HuH-7.5 (cell line): Measurements from ENCODE around the gene MGA.

Experiments used
- DNase-seq: peaks from one replicate; pipeline ENCODE4 v3.0.0; 2011; ENCODE audit warnings: low spot score

MGA gene

DNA sequence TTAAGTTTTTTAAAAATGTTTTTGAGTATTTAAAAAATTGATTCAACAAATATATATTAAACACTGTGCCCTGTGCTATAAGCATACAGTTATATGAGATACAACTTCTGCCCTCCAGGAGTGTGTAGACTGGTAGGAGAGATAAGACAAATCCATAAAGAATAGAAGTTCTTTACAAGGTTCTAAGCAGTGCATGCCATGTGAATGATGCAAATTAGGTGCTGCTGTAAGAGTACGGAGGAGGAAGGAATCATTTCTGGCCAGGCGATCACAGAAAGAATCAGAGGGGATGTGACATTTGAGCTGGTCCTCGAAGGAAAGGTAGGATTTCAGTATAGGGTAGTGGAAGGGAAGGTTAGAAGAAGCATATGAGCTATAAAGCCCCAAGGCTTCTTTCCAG lies 128.1 kb downstream of the MGA start:
- DNase-seq = no peak

GRCh38 chr15:41789236-41789635 lies 129.0 kb downstream of the MGA start:
- no peak for DNase-seq

DNA sequence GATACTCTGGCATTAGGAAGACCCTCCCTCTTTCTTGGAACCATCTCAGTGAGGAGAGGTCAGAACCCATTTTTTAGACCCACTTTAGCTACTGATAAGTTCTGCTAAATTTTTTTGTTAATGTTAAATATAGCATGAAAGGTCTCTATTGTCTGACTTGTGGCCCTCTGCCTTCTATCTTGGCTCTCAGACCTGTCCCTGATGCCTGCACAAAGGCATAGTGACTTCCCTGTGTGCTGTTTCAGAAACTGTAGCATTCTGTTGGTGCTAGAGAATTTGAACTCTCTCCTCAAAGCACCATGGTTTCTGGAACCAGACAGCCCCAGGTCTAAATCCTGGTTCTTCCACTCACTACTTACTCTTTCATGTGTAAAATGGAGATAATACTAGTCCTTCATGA lies 129.5 kb downstream of the MGA start:
- no peak for DNase-seq

DNA sequence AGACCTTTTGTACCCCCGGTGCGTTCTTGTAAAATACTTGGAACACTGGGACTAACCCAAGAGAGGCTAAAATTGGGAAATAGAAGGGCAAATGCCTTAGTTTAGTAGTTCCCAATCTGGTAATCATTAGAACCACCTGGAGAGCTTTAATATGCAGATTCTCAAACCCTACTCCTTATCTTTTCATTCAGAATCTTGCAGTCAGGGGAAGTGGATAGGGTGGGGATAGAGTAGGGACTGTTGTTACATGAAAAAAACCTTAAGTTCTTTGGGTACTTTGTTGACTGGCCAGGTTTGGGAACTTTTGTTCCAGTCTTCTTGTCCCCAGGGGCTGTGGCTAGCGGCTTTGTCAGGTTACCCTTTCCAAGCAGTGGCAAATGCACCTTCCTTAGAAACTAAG lies 130.0 kb downstream of the MGA start:
- no peak for DNase-seq

DNA sequence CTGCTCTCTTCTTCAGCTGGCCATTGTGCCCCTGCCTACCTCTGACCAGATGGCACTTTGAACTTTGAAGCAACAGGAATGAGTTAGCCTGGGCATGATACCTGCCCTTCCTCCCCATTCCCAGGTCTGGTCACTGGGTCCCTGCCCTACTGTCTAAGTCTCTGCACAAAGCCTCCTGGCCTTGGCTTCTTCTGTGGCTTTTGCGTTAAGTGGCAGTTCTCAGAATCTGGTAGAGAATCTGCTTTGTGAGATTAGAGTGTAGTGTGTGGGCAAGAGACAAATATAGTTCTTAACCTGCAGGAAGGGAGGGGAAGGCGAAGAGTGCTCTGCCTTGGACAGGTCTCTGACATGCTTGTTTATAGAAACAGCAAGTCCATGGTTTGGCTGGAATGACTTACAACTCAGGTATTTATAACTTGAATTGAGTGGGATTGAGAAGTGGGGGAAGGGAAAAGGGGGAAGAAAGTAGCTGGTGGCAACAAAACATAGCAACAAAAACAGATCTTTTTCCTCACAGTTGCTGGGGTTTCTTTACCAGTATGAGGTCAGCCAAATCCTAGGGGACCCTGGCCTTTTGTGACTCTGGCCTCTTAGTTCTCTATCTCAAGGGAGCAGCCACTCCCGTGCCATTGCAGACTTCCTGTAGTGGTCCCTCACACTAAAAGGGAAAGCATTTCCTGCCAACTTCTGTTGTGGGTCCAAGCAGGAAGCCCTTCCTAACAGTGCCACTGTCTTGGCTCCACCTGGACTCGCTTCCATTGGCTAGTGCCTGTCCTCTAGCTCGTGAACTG lies 130.7 kb downstream of the MGA start:
- DNase-seq = no peak

DNA sequence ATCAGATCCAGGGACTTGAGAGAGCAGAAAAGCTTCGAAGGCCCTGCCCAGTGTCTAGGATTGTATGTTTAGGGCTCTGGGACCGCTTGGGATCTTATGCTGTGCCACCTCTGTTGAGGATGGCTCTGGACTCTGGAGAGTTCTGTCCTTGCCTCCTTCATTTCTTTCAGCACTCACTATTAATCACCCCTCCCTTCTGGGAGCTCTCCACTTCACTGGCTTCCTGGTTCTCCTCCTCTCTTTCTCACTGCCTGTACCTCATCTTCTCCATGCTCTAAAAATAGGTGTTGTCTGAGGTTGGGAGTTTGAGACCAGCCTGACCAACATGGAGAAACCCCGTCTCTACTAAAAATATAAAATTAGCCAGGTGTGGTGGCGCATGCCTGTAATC lies 131.3 kb downstream of the MGA start:
- DNase-seq = no peak

GRCh38 chr15:41792000-41792637 lies 131.9 kb downstream of the MGA start:
- no peak for DNase-seq

DNA sequence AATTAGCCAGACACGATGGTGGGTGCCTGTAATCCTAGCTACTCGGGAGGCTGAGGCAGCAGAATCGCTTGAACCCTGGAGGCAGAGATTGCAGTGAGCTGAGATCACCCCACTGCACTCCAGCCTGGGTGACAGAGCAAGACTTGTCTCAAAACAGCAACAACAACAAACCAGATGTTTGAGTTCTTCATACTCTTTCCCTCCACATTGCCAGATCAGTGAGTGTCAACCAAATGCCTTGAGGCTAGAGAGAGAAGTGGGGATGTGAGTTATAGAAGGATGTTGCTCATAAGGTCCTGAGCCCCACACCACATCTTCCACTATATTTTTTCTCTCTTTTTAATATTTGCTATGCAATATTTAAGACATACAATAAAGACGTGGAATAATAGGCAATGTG lies 133.9 kb downstream of the MGA start:
- no peak for DNase-seq

- DNase-seq = no peak
These were observed 136.0 kb downstream of the MGA start for GRCh38 chr15:41795996-41796856.

DNA sequence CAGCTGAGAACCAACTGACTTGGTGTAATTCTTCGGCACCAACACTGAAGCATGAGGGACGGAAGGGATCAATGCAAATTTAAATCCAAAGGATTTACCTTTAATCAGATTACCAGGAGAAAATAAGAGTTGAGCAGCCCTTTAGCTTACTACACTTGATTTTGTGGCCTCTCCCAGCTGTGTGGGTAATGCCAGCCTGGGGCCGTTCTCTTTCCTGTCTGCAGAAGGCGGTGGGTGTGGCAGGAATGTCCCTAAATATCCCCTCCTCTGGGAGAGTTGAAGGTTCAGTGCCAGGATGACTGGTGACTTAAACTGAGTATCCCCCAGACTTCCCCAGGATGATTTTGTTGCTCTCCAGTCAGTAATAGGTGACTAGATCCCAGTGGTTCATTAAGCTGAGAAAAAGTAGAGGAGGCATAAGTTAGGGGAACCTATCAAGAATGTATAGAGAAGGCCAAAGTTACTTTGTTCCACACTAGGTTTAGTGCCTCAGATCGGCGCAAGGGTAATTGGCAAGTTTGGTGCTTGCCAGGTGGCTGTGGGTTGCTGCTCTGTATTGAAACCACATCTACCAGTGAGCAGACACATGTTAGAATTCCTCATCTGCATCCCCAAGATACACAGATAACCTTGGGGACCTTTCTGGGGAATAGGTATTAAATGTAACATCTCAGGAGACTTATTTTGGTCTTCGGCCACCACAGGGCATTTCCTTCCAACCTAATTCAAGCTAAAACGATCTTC lies 137.2 kb downstream of the MGA start:
- no peak for DNase-seq

DNA sequence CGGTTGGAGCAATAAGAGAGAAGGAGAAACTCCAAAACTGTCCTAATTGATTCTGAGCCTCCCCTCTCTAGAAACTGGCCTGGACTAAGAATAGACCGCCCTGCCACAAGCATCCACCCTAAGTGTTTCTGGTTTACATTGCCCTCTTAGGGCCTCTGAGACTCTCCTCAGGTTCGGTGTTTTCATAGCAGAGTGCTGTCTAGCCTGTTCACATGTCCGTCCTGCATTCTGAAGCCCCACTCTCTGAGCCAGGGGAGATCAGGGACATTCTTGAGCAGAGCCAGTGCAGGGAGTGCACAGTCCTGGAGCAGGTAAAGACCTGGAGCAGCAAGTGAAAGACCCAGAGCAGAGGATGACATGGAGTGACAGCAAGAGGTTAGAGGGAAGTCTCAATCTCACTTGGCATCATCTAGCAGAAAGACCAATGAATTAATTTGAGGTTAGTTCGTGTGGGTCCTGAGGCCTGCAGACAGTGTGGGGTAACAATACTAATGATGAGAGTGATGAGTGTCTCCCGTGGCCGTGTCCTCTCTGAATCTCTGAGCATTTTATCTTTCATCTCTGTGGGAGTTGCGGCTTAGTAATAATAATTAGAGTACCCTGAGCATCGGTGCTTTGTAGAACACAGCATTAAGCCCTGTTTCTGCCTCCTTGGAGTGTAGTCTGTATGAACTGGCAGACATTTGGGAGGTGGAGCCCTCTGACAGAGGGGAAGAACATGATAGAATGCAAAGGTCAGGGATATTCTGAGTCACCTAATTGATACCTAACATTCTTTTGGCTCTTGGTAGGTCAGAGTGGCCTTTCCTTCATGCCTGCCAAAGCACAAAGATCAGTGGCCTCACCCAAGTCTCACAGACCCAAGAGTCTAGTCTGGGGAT lies 138.6 kb downstream of the MGA start:
- no peak for DNase-seq

DNA sequence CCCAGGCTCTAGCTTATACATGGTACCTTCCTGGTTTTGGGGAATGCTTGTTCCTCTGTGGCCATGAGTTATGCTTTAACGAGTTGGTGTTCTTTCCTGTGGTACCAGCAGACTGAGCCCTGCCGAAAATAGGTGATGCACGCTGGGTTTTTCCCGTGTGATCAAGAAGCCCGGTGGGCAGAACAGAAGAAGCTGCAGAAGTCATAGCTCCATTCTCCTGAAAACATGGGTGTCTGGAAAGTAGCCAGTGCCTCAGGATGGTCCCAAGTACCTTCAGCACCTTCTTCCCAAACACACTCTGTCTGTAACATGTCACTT lies 139.2 kb downstream of the MGA start:
- DNase-seq = no peak

GRCh38 chr15:41801185-41801584 lies 141.0 kb downstream of the MGA start:
- no peak for DNase-seq

GRCh38 chr15:41801850-41802455 lies 141.7 kb downstream of the MGA start:
- no peak for DNase-seq

- no peak for DNase-seq
These were observed 144.2 kb downstream of the MGA start for GRCh38 chr15:41804361-41804760.

GRCh38 chr15:41804916-41805666 lies 144.9 kb downstream of the MGA start:
- no peak for DNase-seq

DNA sequence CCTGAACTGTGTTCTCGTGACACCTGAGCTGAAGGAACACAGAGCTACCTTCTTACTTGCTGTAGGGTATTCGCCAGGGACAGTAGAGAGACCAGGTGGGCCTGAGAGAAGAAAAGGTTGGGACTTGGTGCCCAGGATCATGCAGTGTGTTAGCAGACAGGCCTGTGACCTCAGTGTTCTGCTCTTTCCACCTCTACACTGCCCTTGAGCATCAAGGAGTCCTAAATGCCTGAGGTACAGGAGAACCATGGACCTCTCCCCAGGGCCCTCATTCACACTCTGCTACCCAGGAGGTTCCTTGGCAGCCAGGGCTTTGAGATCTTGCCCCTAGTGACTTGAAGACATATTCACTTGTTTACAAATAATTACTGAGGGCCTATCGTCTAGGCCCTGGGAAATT lies 145.5 kb downstream of the MGA start:
- no peak for DNase-seq

GRCh38 chr15:41806291-41807181 lies 146.3 kb downstream of the MGA start:
- DNase-seq = no peak

- no peak for DNase-seq
These were observed 148.9 kb downstream of the MGA start for GRCh38 chr15:41809121-41809520.
